Renal cortex interstitium (tissue), 11 donors: ENCODE measurements around the gene FAM237A. TPM values are rescaled to one million over a fixed set of nuclear protein-coding genes. Genes with fewer than 3 reads are reported as not detected.

ENCODE experiments used
- DNase-seq, 11 donors: peaks; one replicate each; pipeline ENCODE4 v3.0.0-alpha.2; 2013; ENCODE audit warnings: low read depth in 9 of 11, low spot score in 4 of 11; ENCODE audit errors: extremely low read depth in 1 of 11
- polyA plus RNA-seq, 3 donors: library from polyadenylated mRNA; unstranded; fragments of 120-200 nt; gene quantifications; one replicate each; pipeline ENCODE4 v1.2.1, GENCODE V29; 2013; ENCODE audit not compliant: insufficient read length in 3 of 3

The FAM237A gene
- polyA plus RNA-seq, 3 donors, result not detected

DNA sequence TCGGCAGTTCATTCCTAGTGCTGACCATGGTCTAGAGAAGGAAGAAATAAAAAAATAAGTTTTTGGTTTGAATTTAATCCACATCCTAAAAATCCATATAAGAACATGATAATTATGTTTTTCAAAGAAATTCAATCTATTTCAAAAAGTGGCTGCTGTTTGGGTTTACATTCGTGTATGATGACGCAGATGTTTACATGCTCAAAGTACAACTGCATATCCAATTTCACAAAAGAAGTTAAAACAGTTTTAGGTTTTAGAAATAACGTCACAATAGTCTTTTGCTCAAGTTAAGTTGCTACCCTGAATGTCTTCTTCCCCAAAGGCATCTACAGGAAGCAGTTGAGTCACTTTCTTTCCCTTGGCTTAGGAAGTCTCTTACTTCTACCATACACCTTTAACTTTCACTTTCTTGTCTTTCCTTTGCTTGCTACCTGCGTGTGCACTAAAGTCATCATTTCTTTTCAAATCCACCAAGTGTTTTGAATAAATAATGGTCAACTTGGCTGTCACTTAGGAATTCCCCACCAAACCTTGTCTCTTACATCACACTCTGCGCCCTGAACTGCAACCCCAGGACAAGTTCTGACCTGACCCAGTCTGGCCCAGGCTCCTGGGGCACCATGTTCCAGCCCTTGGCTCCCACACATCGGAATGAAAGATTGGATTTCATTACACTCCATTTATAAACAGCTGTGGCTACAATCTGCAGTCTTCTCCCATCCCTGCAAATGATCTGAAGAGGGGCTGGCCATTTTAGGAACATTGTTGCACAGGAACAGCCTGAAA lies 28.4 kb downstream of the FAM237A start:
- no peak for DNase-seq

DNA sequence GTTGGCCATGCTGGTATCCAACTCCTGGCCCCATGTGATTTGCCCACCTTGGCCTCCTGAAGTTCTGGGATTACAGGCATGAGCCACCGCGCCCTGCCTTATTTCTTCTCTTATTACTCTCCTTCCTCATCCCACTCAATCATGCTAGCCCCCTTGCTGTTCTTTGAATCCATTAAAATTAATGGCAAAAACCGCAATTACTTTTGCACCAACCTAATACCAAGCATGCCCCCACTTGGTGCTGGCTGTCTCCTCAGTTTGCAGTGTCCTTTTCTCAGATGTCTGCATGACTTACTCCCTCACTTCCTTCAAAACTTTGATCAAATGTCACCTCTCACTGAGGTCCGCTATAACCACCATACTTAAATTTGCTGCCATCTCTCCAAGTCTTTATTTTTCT lies 41.3 kb downstream of the FAM237A start:
- no peak for DNase-seq

DNA sequence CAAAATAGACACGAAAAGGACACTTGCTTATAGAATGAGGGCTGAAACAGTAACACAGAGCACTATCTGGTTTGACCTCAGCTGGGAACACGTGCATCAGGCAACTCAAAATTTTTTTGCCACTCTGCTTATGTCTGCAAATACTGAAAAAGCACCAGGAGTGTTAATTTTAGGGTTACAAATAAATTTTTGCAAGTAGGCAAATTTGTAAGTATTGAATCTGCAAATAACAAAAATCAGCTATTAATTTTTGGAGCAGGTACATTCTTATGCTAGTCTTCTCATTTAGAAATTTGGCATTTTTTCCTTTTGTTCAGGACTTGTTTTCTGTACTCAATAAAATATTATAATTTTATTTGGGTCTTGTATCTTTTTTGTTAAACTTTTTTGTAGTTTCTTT lies 46.2 kb downstream of the FAM237A start:
- no peak for DNase-seq

DNA sequence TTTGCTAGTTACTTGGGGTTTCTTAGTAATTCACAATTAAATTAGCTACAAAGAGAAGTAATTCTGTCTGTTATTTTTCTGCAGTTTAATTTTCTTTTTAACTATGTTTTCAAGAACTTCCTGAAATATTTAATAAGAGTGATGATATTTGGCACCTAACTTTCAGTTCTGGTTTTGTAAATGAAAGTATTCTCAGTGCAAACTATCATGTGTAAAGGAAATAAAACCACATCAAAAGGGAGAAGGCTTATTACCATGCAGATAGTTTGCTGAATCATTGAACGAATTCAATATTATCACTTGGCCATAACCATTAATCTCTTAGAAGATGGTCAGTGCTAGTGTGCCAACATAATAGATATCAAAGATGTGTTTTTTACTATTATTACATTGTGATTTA lies 46.7 kb downstream of the FAM237A start:
- DNase-seq, result no peak

DNA sequence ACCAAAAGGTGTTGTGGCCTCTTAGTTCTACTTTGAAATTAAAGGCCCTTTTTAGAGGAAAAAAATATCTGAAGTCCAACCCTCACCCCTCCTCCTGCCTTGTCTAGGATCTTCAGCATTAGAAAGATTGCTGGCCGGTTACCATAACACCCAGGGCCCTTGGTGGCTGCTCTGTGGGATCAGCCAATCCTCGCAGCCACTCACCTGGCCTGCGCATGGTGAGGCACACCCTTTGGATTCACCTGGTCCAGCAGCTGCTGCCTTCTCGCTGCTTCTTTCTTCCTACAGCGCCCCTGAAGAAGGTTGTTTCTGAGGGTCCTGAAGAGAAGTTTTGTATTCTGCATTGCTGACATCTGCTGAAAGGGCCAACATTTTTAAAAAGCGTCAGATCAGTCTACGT lies 50.7 kb downstream of the FAM237A start:
- DNase-seq, result no peak

DNA sequence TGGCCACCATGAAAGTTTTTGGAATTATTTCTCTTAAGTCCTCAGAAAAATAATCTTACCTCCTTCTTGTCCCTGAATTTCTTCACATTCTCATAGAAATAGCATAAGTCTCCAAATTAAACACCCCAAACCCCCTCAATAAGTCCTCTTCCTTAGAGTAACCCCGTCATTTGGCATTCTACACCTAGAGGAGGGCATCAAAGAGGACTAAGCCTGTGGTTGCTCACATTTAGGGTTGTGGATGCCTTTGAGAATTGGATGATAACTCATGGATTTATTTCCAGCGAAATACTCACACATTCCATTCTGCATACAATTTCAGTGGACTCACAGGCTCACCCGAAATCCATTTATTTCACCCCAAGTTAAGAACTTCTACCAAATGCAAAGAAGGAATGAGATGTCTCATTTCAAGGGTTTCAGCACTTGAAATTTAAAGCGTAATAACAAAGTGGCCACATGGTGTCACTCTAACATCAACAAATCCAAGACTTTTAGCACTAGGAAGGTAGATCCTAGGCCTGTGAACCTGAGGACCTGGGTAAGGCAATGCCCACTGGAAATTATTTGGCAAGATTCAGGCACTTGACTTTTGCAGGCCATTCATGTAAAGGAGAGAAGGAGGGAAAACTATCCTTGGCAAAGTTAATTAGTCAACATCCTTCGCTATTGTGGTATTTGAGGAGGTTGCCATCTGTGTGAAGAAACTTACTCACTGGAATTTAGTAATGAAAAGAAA lies 51.3 kb downstream of the FAM237A start:
- peak; percentile 24 to 58 (median 41) for DNase-seq

DNA sequence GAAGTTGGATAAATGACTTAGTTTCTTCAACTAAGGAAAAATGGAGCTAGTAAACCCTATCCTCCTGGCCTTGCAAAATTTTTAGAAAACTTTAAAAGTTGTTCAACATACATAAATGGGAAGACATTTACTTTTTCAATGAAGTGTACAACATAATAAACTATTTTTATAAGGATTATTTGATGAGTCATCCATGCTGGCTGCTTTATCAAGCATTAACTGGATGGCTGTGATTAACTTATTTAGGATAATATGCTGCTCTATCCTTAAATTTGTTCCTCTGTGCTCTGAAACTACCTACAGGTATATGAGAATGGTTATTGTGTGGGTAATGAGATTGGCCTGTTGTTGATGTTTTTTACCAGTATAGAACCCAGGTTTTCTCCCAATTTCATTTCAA lies 54.6 kb downstream of the FAM237A start:
- DNase-seq, result no peak

DNA sequence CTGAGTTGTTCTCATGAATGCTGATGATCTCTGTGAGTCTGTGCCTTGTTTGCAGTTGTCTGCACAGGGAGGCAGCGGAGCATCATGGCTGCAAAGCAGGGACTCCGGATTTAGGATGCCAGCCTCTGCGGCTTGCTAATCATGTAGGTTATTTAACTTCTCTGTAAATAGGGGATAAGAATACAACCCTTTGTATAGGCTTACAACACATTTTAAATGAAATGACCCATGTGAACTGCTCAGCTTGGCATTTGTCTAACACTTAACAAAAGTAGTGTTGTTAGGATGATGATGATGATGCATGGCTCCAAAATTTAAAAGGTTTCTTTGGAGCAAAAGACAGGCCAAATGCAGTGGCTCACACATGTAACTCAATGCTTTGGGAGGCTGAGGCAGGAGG lies 56.5 kb downstream of the FAM237A start:
- no peak for DNase-seq

Other genes with a start within 250 kb of the FAM237A start
- gene ADAM23, start 199.0 kb upstream of the FAM237A start, polyA plus RNA-seq, result 1 to 10 TPM; 3.6 to 6.3 (median 6.1) TPM
- under 1 TPM in 1 of 3 donors, not detected in 2; 0.31 TPM for gene DYTN, start 75.9 kb downstream of the FAM237A start, polyA plus RNA-seq
- gene MDH1B, start 122.8 kb downstream of the FAM237A start, polyA plus RNA-seq, result 10 to 100 TPM; 10.5 to 16.2 (median 14.5) TPM
- gene FASTKD2, start 123.1 kb downstream of the FAM237A start, polyA plus RNA-seq, result 10 to 100 TPM; 36.1 to 43.2 (median 40.4) TPM